Measurements from ENCODE around the gene CELSR1. TPM values are rescaled to one million over a fixed set of nuclear protein-coding genes. Genes with fewer than 3 reads are reported as not detected.

CELSR1 gene
- total and polyA plus RNA-seq, 5 donors: 5.5 to 7.9 (median 5.7) TPM

DNA sequence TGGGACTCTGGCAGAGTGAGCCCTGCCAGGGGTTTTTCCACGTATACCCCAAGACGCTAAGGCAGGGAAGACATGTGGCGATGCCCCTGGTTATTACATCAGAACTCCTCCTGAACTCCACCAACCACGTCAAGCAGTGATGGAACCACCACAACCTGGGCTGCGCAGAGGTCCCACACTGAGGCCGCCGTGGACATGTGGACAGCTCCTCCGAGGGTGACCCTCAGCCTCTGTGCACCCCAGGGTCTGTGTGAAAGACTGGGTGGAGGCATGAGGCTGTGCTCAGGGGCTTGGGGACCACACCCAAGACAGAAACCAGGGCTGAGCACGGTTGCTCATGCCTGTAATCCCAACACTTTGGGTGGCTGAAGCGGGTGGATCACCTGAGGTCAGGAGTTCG is 149.7 kb downstream of the CELSR1 start:
- Histone ChIP-seq H3K27ac (ENCODE audit: low read length) (no peak overlapping the region), H3K4me1 (ENCODE audit: control insufficient read depth, insufficient read depth, low read length) (no peaks in the 10 kb centered on the region), H3K27me3 (ENCODE audit: control insufficient read depth, insufficient read depth) (no peaks in the 10 kb centered on the region), H3K9me3 (ENCODE audit: control insufficient read depth, low read length) (no peaks in the 10 kb centered on the region), H3K4me3 (ENCODE audit: low read length) (no peak overlapping the region)
- intact Hi-C loops (cut with DNase I): no loop called here
- DNase-seq: no peak
- no peak for ATAC-seq
- WGBS: 91% methylated on average over 11 of the region's 11 CpGs

DNA sequence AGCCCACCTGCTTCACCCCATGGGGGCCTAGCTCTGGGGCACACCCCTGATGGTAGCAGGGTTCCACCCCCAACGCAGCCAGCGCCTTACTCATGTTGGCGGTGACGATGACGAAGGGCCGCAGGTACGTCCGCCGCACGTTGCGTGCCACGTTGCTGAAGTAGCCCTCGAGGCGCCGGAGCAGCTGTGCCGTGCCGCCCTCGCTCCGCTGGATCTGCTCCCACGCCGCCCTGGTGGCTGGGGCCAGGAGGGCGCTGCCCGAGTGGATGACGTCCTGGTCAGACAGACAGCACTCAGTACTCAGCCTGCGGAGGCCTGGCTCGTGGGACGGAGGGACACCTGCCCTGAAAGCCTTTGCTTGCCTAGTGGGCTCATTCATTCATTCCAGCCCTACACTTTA is 151.1 kb downstream of the CELSR1 start:
- ATAC-seq (no peak), DNase-seq (peak in 1 of 3 donors; percentile 37)
- H3K4me1 ChIP-seq (ENCODE audit: control insufficient read depth, insufficient read depth, low read length): no peaks in the 10 kb centered on the region
- no peaks in the 10 kb centered on the region for H3K9me3 ChIP-seq (ENCODE audit: control insufficient read depth, low read length)
- H3K27ac ChIP-seq (ENCODE audit: low read length): no peak overlapping the region
- intact Hi-C loops (cut with DNase I): no loop called here
- no peak overlapping the region for H3K4me3 ChIP-seq (ENCODE audit: low read length)
- H3K27me3 ChIP-seq (ENCODE audit: control insufficient read depth, insufficient read depth): no peaks in the 10 kb centered on the region
- 94% methylated on average over 27 of the region's 27 CpGs for WGBS

DNA sequence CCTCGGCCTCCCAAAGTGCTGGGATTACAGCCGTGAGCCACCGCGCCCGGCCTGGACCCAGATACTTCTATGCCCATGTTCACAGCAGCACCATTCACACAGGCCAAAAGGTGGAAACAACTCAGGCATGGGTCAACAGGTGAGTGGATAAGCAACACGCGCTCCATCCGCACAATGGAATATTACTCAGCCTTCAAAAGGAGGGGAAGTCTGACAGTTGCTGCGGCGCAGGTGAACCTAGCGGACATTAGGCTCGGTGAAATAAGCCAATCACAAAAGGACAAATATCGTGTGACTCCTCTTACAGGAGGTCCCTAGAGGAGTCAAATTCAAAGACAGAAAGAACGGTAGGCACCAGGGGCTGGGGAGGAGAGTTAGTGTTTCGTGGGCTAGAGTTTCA is 154.9 kb downstream of the CELSR1 start:
- WGBS: 89% methylated on average over 15 of the region's 15 CpGs
- intact Hi-C loops (cut with DNase I): no loop called here
- Histone ChIP-seq H3K27me3 (ENCODE audit: control insufficient read depth, insufficient read depth) (no peaks in the 10 kb centered on the region), H3K4me1 (ENCODE audit: control insufficient read depth, insufficient read depth, low read length) (no peaks in the 10 kb centered on the region), H3K27ac (ENCODE audit: low read length) (no peak overlapping the region), H3K4me3 (ENCODE audit: low read length) (no peak overlapping the region), H3K9me3 (ENCODE audit: control insufficient read depth, low read length) (no peaks in the 10 kb centered on the region)
- ATAC-seq: no peak
- DNase-seq: peak in 1 of 3 donors; percentile 11

DNA sequence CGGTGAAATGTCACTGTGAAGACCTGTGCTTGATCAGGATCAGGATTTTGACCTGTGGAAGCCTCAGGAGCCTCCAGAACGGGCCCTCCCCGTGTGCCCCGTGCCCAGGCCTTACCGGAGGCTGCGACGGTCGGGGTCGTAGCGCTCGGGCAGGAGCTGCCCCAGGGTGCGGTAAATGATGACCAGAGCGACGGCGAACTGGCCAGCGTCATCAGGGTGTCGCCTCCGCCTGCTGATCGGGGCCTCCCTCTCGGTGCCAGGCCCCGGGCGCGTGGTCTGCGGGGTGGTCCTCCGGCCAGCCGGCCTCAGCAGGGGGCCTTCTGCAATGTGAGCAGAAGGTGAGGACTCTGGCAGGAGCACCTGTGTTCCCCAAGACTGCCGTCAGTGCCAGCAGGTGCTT is 155.7 kb downstream of the CELSR1 start:
- WGBS: 95% methylated on average over 27 of the region's 27 CpGs
- no peak for ATAC-seq
- no peaks in the 10 kb centered on the region for H3K9me3 ChIP-seq (ENCODE audit: control insufficient read depth, low read length)
- H3K4me1 ChIP-seq (ENCODE audit: control insufficient read depth, insufficient read depth, low read length): no peaks in the 10 kb centered on the region
- DNase-seq: peak in 1 of 3 donors; percentile 24
- no peaks in the 10 kb centered on the region for H3K27me3 ChIP-seq (ENCODE audit: control insufficient read depth, insufficient read depth)
- intact Hi-C loops (cut with DNase I): no loop called here
- no peak overlapping the region for H3K4me3 ChIP-seq (ENCODE audit: low read length)
- H3K27ac ChIP-seq (ENCODE audit: low read length): no peak overlapping the region

DNA sequence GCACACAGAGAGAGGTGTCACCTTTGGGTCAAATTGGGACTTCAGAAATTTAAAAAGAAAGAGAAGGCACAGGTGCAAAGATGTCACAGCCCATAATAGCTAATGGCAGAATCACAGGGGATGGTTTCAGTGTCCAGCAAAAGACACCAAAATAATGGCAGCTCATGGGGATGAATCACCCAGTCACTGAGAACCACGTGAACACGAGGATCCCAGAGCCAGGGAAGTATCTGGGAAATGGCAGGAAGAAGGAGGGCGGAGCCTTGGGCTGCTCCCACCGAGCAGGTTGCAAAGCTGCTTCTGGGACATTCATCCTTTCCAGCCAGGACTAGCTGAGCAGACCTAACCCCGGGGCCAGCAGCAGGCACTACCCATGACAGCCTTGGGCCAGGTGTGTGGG is 156.3 kb downstream of the CELSR1 start:
- Histone ChIP-seq H3K9me3 (ENCODE audit: control insufficient read depth, low read length) (no peaks in the 10 kb centered on the region), H3K27me3 (ENCODE audit: control insufficient read depth, insufficient read depth) (no peaks in the 10 kb centered on the region), H3K4me3 (ENCODE audit: low read length) (no peak overlapping the region), H3K27ac (ENCODE audit: low read length) (no peak overlapping the region), H3K4me1 (ENCODE audit: control insufficient read depth, insufficient read depth, low read length) (no peaks in the 10 kb centered on the region)
- intact Hi-C loops (cut with DNase I): no loop called here
- DNase-seq (peak in 1 of 3 donors; percentile 6), ATAC-seq (no peak)
- whole genome bisulfite sequencing: 54% methylated on average over 5 of the region's 5 CpGs

DNA sequence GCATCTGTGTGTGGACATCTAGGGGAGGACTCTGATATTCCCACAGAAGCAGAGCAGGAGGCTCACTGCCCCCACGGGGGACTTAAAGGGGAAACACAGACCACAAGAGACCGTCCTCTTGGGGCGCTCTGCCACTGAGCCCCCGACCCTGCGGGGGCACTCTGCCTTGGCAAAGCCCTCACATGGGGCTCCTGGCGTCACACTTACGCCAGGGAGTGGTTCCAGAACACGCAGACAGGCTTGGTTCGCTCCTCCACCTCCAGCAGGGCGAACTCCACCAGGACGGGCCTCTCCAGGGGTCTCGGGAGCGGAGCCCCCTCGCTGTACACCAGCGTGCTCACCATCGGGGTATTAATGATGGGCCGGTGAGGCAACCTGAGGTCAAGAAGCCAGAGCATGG is 156.8 kb downstream of the CELSR1 start:
- Histone ChIP-seq H3K4me1 (ENCODE audit: control insufficient read depth, insufficient read depth, low read length) (no peaks in the 10 kb centered on the region), H3K9me3 (ENCODE audit: control insufficient read depth, low read length) (no peaks in the 10 kb centered on the region), H3K27ac (ENCODE audit: low read length) (no peak overlapping the region), H3K27me3 (ENCODE audit: control insufficient read depth, insufficient read depth) (no peaks in the 10 kb centered on the region), H3K4me3 (ENCODE audit: low read length) (no peak overlapping the region)
- WGBS: 91% methylated on average over 17 of the region's 17 CpGs
- intact Hi-C loops (cut with DNase I): no loop called here
- no peak for ATAC-seq
- DNase-seq: peak in 1 of 3 donors; percentile 18

DNA sequence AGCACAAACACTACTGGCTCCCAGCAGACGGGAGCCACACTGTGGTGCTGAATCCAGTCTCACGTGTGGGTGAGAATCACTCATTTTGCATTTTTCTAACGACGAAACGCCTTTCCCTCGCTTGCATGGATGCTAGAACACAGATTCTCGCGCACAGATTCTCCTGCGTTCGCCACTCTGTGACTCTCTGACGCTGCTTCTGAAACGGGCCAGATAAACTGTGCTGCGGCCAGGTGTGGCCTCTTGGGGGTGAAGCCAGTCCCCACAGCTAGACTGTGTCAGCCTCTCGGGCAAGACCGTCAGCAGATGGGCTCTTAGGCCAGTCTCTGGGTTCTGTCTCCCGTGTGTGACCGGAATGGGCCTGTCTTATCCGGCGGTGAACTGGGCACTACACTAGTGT is 157.4 kb downstream of the CELSR1 start:
- no peak for ATAC-seq
- WGBS: 78% methylated on average over 19 of the region's 19 CpGs
- peak in 1 of 3 donors; percentile 33 for DNase-seq
- Histone ChIP-seq H3K27ac (ENCODE audit: low read length) (no peak overlapping the region), H3K9me3 (ENCODE audit: control insufficient read depth, low read length) (no peaks in the 10 kb centered on the region), H3K4me1 (ENCODE audit: control insufficient read depth, insufficient read depth, low read length) (no peaks in the 10 kb centered on the region), H3K4me3 (ENCODE audit: low read length) (no peak overlapping the region), H3K27me3 (ENCODE audit: control insufficient read depth, insufficient read depth) (no peaks in the 10 kb centered on the region)
- intact Hi-C loops (cut with DNase I): no loop called here

DNA sequence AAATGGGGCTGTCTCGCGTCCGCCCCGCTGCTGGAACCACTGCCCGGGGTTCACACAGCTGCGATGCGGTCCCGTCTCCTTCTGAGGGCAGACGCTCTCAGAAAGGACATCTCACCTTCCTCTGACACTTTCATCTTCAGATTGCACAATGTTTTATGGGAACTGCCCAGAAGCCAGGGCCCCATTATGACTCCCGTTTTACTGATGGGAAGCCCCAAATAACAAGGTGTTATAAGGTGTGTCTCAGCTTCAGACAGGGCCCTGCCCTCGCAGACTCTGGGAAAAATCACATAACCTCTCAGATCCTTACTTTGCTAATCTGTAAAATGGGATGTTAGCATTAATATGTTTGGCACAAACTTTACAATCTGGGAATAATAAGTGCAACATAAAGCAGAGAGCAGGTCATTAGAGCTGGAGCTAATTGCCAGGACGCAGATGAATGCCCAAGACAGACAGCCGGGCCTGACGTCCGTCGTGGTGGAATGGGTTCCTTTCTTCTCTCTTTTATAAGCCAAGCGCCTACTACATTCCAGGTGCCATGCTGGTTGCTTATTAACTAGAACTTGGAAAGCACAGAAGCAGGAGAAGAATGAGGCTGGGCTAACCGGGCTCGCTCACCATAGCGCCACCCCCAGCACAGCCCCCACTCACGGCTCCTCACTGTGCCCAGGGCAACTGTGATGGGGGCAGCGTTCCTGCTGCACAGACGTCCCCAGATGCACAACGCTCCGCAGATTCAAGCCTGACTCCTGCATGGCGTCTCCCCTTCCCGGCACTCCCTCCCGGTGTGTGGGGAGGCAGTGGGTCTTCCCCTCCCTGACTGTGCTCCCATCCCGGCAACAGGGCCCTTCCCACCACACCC is 158.1 kb downstream of the CELSR1 start:
- 78% methylated on average over 29 of the region's 29 CpGs for WGBS
- DNase-seq (peak in 1 of 3 donors; percentile 40), ATAC-seq (no peak)
- H3K4me1 ChIP-seq (ENCODE audit: control insufficient read depth, insufficient read depth, low read length): no peaks in the 10 kb centered on the region
- no peak overlapping the region for H3K4me3 ChIP-seq (ENCODE audit: low read length)
- H3K27ac ChIP-seq (ENCODE audit: low read length): no peak overlapping the region
- intact Hi-C loops (cut with DNase I): no loop called here
- no peaks in the 10 kb centered on the region for H3K9me3 ChIP-seq (ENCODE audit: control insufficient read depth, low read length)
- no peaks in the 10 kb centered on the region for H3K27me3 ChIP-seq (ENCODE audit: control insufficient read depth, insufficient read depth)

DNA sequence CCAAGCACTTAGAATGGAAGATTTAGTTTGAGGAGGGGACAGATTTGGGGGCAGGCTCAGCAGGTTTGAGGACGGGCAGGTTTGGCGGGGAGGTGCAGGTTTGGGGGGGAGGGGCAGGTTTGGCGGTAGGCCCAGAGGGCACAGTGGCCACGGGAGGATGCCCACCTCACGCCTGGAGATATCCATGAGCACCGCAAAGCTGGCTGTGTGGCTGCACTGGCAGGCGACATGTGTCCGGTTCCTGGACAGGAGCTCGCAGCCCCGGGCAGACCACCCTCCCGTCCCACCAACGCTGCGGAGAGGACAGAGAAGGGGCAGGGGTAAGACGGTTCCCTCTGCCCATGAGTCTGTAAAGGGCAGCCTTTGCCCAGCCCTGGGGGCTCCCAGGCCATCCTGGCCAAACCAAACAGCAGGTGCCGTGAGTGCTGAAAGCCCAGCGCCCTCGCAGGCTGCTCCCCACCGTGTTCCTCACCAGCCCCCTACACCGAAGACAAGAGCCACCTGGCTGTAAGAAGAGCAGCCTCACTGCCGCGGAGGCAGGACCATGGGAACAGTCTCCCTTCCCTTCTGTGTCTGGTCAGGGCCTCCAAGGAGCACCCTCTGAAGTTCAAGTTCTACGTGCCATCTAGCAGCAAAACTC is 158.9 kb downstream of the CELSR1 start:
- ATAC-seq (no peak), DNase-seq (peak in 1 of 3 donors; percentile 33)
- no peaks in the 10 kb centered on the region for H3K4me1 ChIP-seq (ENCODE audit: control insufficient read depth, insufficient read depth, low read length)
- intact Hi-C loops (cut with DNase I): no loop called here
- no peaks in the 10 kb centered on the region for H3K27me3 ChIP-seq (ENCODE audit: control insufficient read depth, insufficient read depth)
- no peaks in the 10 kb centered on the region for H3K9me3 ChIP-seq (ENCODE audit: control insufficient read depth, low read length)
- H3K27ac ChIP-seq (ENCODE audit: low read length): no peak overlapping the region
- no peak overlapping the region for H3K4me3 ChIP-seq (ENCODE audit: low read length)
- 67% methylated on average over 22 of the region's 22 CpGs for WGBS

DNA sequence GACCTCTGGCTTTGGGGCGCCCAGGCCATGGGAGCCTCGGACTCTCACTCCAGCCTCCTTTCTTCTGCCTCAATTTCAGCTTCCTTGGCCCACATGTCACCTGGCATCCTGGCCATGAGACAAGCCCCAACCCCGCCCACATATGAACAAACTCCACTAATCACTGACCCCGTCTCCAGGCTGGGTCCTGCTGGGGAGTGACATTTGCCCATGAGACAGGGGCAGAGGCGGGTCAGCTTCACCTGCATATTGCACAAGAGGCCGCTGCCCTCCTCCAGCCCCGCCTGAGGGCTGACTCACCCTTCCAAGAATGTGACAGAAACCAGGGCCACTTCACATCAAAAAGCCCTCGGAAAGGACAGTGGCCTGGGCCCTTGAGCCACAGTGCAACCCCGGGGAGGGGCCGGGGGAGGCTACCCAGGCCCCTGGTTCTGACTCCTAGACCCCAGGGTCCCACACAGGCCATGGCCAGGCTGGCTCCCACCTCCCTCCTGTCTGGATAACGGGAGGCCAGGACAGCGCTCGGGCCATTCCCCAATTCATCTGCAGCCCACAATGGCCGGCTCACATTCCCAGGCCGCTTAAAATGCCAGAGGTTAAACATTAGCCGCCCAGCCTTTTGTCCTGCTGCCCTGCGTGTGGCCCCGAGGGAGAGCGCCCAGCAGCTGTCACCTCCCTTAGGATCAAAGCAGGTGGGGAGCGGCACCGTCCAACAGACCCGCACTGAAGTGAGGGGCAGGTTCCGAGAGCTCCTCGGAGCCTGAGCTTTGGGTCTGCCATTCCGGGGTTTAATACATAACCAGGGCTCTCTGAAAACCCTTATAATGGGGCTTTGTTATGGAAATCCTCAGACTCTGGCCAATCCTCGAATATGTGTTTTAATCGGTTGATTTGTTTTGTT is 159.6 kb downstream of the CELSR1 start:
- no peaks in the 10 kb centered on the region for H3K4me1 ChIP-seq (ENCODE audit: control insufficient read depth, insufficient read depth, low read length)

More for the DNA sequence above, 159.6 kb downstream of the CELSR1 start:
- DNase-seq (peak in 1 of 3 donors; percentile 39), ATAC-seq (peak; percentile 14 to 18)
- no peak overlapping the region for H3K4me3 ChIP-seq (ENCODE audit: low read length)
- intact Hi-C loops (cut with DNase I): no loop called here
- H3K27me3 ChIP-seq (ENCODE audit: control insufficient read depth, insufficient read depth): no peaks in the 10 kb centered on the region
- H3K27ac ChIP-seq (ENCODE audit: low read length): no peak overlapping the region
- H3K9me3 ChIP-seq (ENCODE audit: control insufficient read depth, low read length): no peaks in the 10 kb centered on the region
- WGBS: 71% methylated on average over 27 of the region's 27 CpGs

Measured in right cardiac atrium (tissue), 5 donors.